Measurements from ENCODE around the gene EVX2.

Gene EVX2

GRCh38 chr2:176083796-176084261, at the start of gene EVX2:
EVX2 (minus strand) TSS chr2:176083962; CDS start chr2:176083776, 186 bp downstream.
- H3K27me3 ChIP-seq (ENCODE audit: control insufficient read depth, insufficient read depth, low read length), result peaks cover 98% of the 10 kb centered on the region
- H3K9me3 ChIP-seq (ENCODE audit: control insufficient read depth, insufficient read depth, low read length), result no peaks in the 10 kb centered on the region
- H3K36me3 ChIP-seq (ENCODE audit: control insufficient read depth, insufficient read depth, low read length), result no peaks in the 10 kb centered on the region
- H3K4me1 ChIP-seq (ENCODE audit: control insufficient read depth, insufficient read depth, low read length), result peaks cover 14% of the 10 kb centered on the region
- no peak within 1 kb of the TSS for H3K4me3 ChIP-seq (ENCODE audit: low read depth, low read length)
- no peak within 1 kb of the TSS for H3K27ac ChIP-seq (ENCODE audit: low read depth, low read length)
- no peak within 1 kb of the TSS for H3K9ac ChIP-seq (ENCODE audit: low read depth, low read length)

GRCh38 chr2:176133389-176133788, 49.6 kb upstream of the EVX2 start:
- H3K4me3 ChIP-seq (ENCODE audit: low read depth, low read length), result no peak overlapping the region
- H3K4me1 ChIP-seq (ENCODE audit: control insufficient read depth, insufficient read depth, low read length), result peaks cover 7% of the 10 kb centered on the region
- peaks cover 100% of the 10 kb centered on the region for H3K27me3 ChIP-seq (ENCODE audit: control insufficient read depth, insufficient read depth, low read length)
- no peaks in the 10 kb centered on the region for H3K36me3 ChIP-seq (ENCODE audit: control insufficient read depth, insufficient read depth, low read length)
- H3K27ac ChIP-seq (ENCODE audit: low read depth, low read length), result no peak overlapping the region
- no peak overlapping the region for H3K9ac ChIP-seq (ENCODE audit: low read depth, low read length)
- no peaks in the 10 kb centered on the region for H3K9me3 ChIP-seq (ENCODE audit: control insufficient read depth, insufficient read depth, low read length)

- H3K9ac ChIP-seq (ENCODE audit: low read depth, low read length), result no peak overlapping the region
- H3K27me3 ChIP-seq (ENCODE audit: control insufficient read depth, insufficient read depth, low read length), result peaks cover 100% of the 10 kb centered on the region
- H3K27ac ChIP-seq (ENCODE audit: low read depth, low read length), result no peak overlapping the region
- no peak overlapping the region for H3K4me3 ChIP-seq (ENCODE audit: low read depth, low read length)
- no peaks in the 10 kb centered on the region for H3K36me3 ChIP-seq (ENCODE audit: control insufficient read depth, insufficient read depth, low read length)
- no peaks in the 10 kb centered on the region for H3K9me3 ChIP-seq (ENCODE audit: control insufficient read depth, insufficient read depth, low read length)
- peaks cover 10% of the 10 kb centered on the region for H3K4me1 ChIP-seq (ENCODE audit: control insufficient read depth, insufficient read depth, low read length)
These were observed 48.7 kb upstream of the EVX2 start for GRCh38 chr2:176132205-176133171.

- Histone ChIP-seq H3K9me3 (ENCODE audit: control insufficient read depth, insufficient read depth, low read length) (no peaks in the 10 kb centered on the region), H3K27me3 (ENCODE audit: control insufficient read depth, insufficient read depth, low read length) (peaks cover 100% of the 10 kb centered on the region), H3K4me1 (ENCODE audit: control insufficient read depth, insufficient read depth, low read length) (peaks cover 10% of the 10 kb centered on the region), H3K27ac (ENCODE audit: low read depth, low read length) (no peak overlapping the region), H3K36me3 (ENCODE audit: control insufficient read depth, insufficient read depth, low read length) (no peaks in the 10 kb centered on the region), H3K9ac (ENCODE audit: low read depth, low read length) (no peak overlapping the region), H3K4me3 (ENCODE audit: low read depth, low read length) (no peak overlapping the region)
These were observed 48.0 kb upstream of the EVX2 start for GRCh38 chr2:176131848-176132158.

- H3K4me1 ChIP-seq (ENCODE audit: control insufficient read depth, insufficient read depth, low read length), result peaks cover 10% of the 10 kb centered on the region
- H3K36me3 ChIP-seq (ENCODE audit: control insufficient read depth, insufficient read depth, low read length), result no peaks in the 10 kb centered on the region
- peaks cover 100% of the 10 kb centered on the region for H3K27me3 ChIP-seq (ENCODE audit: control insufficient read depth, insufficient read depth, low read length)
- no peak overlapping the region for H3K9ac ChIP-seq (ENCODE audit: low read depth, low read length)
- no peaks in the 10 kb centered on the region for H3K9me3 ChIP-seq (ENCODE audit: control insufficient read depth, insufficient read depth, low read length)
- H3K27ac ChIP-seq (ENCODE audit: low read depth, low read length), result no peak overlapping the region
- no peak overlapping the region for H3K4me3 ChIP-seq (ENCODE audit: low read depth, low read length)
These were observed 47.4 kb upstream of the EVX2 start for GRCh38 chr2:176130957-176131847.

- H3K9me3 ChIP-seq (ENCODE audit: control insufficient read depth, insufficient read depth, low read length), result no peaks in the 10 kb centered on the region
- H3K4me1 ChIP-seq (ENCODE audit: control insufficient read depth, insufficient read depth, low read length), result peaks cover 10% of the 10 kb centered on the region
- no peak overlapping the region for H3K9ac ChIP-seq (ENCODE audit: low read depth, low read length)
- no peak overlapping the region for H3K27ac ChIP-seq (ENCODE audit: low read depth, low read length)
- H3K27me3 ChIP-seq (ENCODE audit: control insufficient read depth, insufficient read depth, low read length), result peaks cover 100% of the 10 kb centered on the region
- H3K36me3 ChIP-seq (ENCODE audit: control insufficient read depth, insufficient read depth, low read length), result no peaks in the 10 kb centered on the region
- H3K4me3 ChIP-seq (ENCODE audit: low read depth, low read length), result no peak overlapping the region
These were observed 46.6 kb upstream of the EVX2 start for GRCh38 chr2:176130147-176130956.

GRCh38 chr2:176129813-176130146, 46.0 kb upstream of the EVX2 start:
- peaks cover 100% of the 10 kb centered on the region for H3K27me3 ChIP-seq (ENCODE audit: control insufficient read depth, insufficient read depth, low read length)
- no peak overlapping the region for H3K4me3 ChIP-seq (ENCODE audit: low read depth, low read length)
- H3K4me1 ChIP-seq (ENCODE audit: control insufficient read depth, insufficient read depth, low read length), result peaks cover 10% of the 10 kb centered on the region
- H3K9ac ChIP-seq (ENCODE audit: low read depth, low read length), result no peak overlapping the region
- no peaks in the 10 kb centered on the region for H3K9me3 ChIP-seq (ENCODE audit: control insufficient read depth, insufficient read depth, low read length)
- no peaks in the 10 kb centered on the region for H3K36me3 ChIP-seq (ENCODE audit: control insufficient read depth, insufficient read depth, low read length)
- no peak overlapping the region for H3K27ac ChIP-seq (ENCODE audit: low read depth, low read length)

GRCh38 chr2:176128982-176129796, 45.4 kb upstream of the EVX2 start, which contains the start of gene HOXD8:
HOXD8 (plus strand) TSS chr2:176129705; CDS start chr2:176130367, 662 bp downstream.
- H3K9ac ChIP-seq (ENCODE audit: low read depth, low read length), result no peak within 1 kb of the TSS
- H3K4me1 ChIP-seq (ENCODE audit: control insufficient read depth, insufficient read depth, low read length), result peaks cover 10% of the 10 kb centered on the region
- H3K27me3 ChIP-seq (ENCODE audit: control insufficient read depth, insufficient read depth, low read length), result peaks cover 100% of the 10 kb centered on the region
- no peaks in the 10 kb centered on the region for H3K9me3 ChIP-seq (ENCODE audit: control insufficient read depth, insufficient read depth, low read length)
- H3K4me3 ChIP-seq (ENCODE audit: low read depth, low read length), result peak within 1 kb of the TSS; percentile 17
- H3K36me3 ChIP-seq (ENCODE audit: control insufficient read depth, insufficient read depth, low read length), result no peaks in the 10 kb centered on the region
- no peak within 1 kb of the TSS for H3K27ac ChIP-seq (ENCODE audit: low read depth, low read length)

GRCh38 chr2:176128172-176128981, 44.6 kb upstream of the EVX2 start:
- Histone ChIP-seq H3K4me3 (ENCODE audit: low read depth, low read length) (peak overlapping the region; percentile 17; the same call in 1 of the 2 replicates), H3K27ac (ENCODE audit: low read depth, low read length) (no peak overlapping the region), H3K27me3 (ENCODE audit: control insufficient read depth, insufficient read depth, low read length) (peaks cover 100% of the 10 kb centered on the region), H3K9ac (ENCODE audit: low read depth, low read length) (no peak overlapping the region), H3K9me3 (ENCODE audit: control insufficient read depth, insufficient read depth, low read length) (no peaks in the 10 kb centered on the region), H3K36me3 (ENCODE audit: control insufficient read depth, insufficient read depth, low read length) (no peaks in the 10 kb centered on the region), H3K4me1 (ENCODE audit: control insufficient read depth, insufficient read depth, low read length) (peaks cover 10% of the 10 kb centered on the region)
